Left kidney (tissue), 8 donors: ENCODE results near the gene GPR62. TPM values are rescaled to one million over a fixed set of nuclear protein-coding genes. Genes with fewer than 3 reads are reported as not detected.
"Not testable (repeated sequence)": the region's sequence is repeated elsewhere in the genome, so short reads cannot be mapped to it uniquely, and the experiment has no call there.

Source experiments
- DNase-seq: peaks from one replicate; pipeline ENCODE4 v3.0.0-alpha.2; 2013
- long read RNA-seq, 8 donors: transcript quantifications; one replicate each; lab custom pipeline, GENCODE V29; 2026
- polyA plus RNA-seq: library from polyadenylated mRNA; unstranded; fragments of 120-200 nt; gene quantifications from one replicate; pipeline ENCODE4 v1.2.1, GENCODE V29; 2013; ENCODE audit not compliant: insufficient read length

Gene GPR62
- 0.48 TPM for polyA plus RNA-seq
- long read RNA-seq, donor 1, transcript GPR62-201 (1 exons, 2,191 nt) = major isoform, 71 of 71 reads
- long read RNA-seq, donor 1, partial matches to known transcripts = 0 of 71 reads
- long read RNA-seq, donor 1, other reads (novel, unspliced or antisense) = 0 of 71 reads
- long read RNA-seq, donor 2, transcript GPR62-201 (1 exons, 2,191 nt) = major isoform, 54 of 59 reads
- long read RNA-seq, donor 2, partial matches to known transcripts = 5 of 59 reads
- long read RNA-seq, donor 2, other reads (novel, unspliced or antisense) = 0 of 59 reads
- long read RNA-seq, donor 3, transcript GPR62-201 (1 exons, 2,191 nt) = major isoform, 52 of 57 reads
- long read RNA-seq, donor 3, partial matches to known transcripts = 5 of 57 reads
- long read RNA-seq, donor 3, other reads (novel, unspliced or antisense) = 0 of 57 reads
- long read RNA-seq, donor 4, transcript GPR62-201 (1 exons, 2,191 nt) = major isoform, 36 of 36 reads
- long read RNA-seq, donor 4, partial matches to known transcripts = 0 of 36 reads
- long read RNA-seq, donor 4, other reads (novel, unspliced or antisense) = 0 of 36 reads
- long read RNA-seq, donor 5, transcript GPR62-201 (1 exons, 2,191 nt) = major isoform, 140 of 152 reads
- long read RNA-seq, donor 5, partial matches to known transcripts = 12 of 152 reads
- long read RNA-seq, donor 5, other reads (novel, unspliced or antisense) = 0 of 152 reads
- long read RNA-seq, donor 6, transcript GPR62-201 (1 exons, 2,191 nt) = major isoform, 64 of 113 reads
- long read RNA-seq, donor 6, partial matches to known transcripts = 0 of 113 reads
- long read RNA-seq, donor 6, other reads (novel, unspliced or antisense) = 49 of 113 reads
- long read RNA-seq, donor 7, transcript GPR62-201 (1 exons, 2,191 nt) = major isoform, 119 of 129 reads
- long read RNA-seq, donor 7, partial matches to known transcripts = 5 of 129 reads
- long read RNA-seq, donor 7, other reads (novel, unspliced or antisense) = 5 of 129 reads
- long read RNA-seq, donor 8, transcript GPR62-201 (1 exons, 2,191 nt) = major isoform, 20 of 20 reads
- long read RNA-seq, donor 8, partial matches to known transcripts = 0 of 20 reads
- long read RNA-seq, donor 8, other reads (novel, unspliced or antisense) = 0 of 20 reads

GRCh38 chr3:51955175-51955892 lies at the start of gene GPR62:
Gene GPR62, plus strand, starts transcription at chr3:51955381. Its CDS starts 272 bp downstream, at chr3:51955653.
- DNase-seq = no peak

GRCh38 chr3:51908026-51908425 lies 47.2 kb upstream of the GPR62 start:
- no peak for DNase-seq

GRCh38 chr3:51916418-51916817 lies 38.8 kb upstream of the GPR62 start:
- no peak for DNase-seq

- DNase-seq = no peak
Measured at GRCh38 chr3:51921081-51921578, 34.1 kb upstream of the GPR62 start.

- no peak for DNase-seq
Measured at GRCh38 chr3:51927061-51927977, 27.9 kb upstream of the GPR62 start.

- no peak for DNase-seq
Measured at GRCh38 chr3:51928438-51928837, 26.7 kb upstream of the GPR62 start.

- DNase-seq = not testable (repeated sequence)
Measured at GRCh38 chr3:51928981-51929380, 26.2 kb upstream of the GPR62 start.

GRCh38 chr3:51929420-51930003 lies 25.7 kb upstream of the GPR62 start:
- DNase-seq = no peak

- DNase-seq = no peak
Measured at GRCh38 chr3:51930439-51930838, 24.7 kb upstream of the GPR62 start.

- no peak for DNase-seq
Measured at GRCh38 chr3:51931756-51932155, 23.4 kb upstream of the GPR62 start.

GRCh38 chr3:51932471-51933370 lies 22.5 kb upstream of the GPR62 start:
- no peak for DNase-seq

- no peak for DNase-seq
Measured at GRCh38 chr3:51933471-51934138, 21.6 kb upstream of the GPR62 start.

GRCh38 chr3:51934139-51934850 lies 20.9 kb upstream of the GPR62 start:
- DNase-seq = no peak

GRCh38 chr3:51934991-51935885 lies 19.9 kb upstream of the GPR62 start:
- no peak for DNase-seq

- no peak for DNase-seq
Measured at GRCh38 chr3:51935886-51936755, 19.1 kb upstream of the GPR62 start.

- DNase-seq = no peak
Measured at GRCh38 chr3:51937014-51937413, 18.2 kb upstream of the GPR62 start.
